Ishikawa (cell line): ENCODE data around the gene TRMT61A.

ENCODE experiments used
- CEBPB ChIP-seq: IDR thresholded peaks from 2 replicates; pipeline ENCODE4 v1.6.1; 2012
- CREB1 ChIP-seq: IDR thresholded peaks from 2 replicates; pipeline ENCODE4 v1.6.1; 2012; ENCODE audit warnings: low read depth
- EGR1 ChIP-seq: IDR thresholded peaks from 2 replicates; pipeline ENCODE4 v1.6.1; 2012
- EP300 ChIP-seq: IDR thresholded peaks from 2 replicates; pipeline ENCODE4 v1.6.1; 2012; ENCODE audit warnings: borderline replicate concordance
- FOXM1 ChIP-seq: IDR thresholded peaks from 2 replicates; pipeline ENCODE4 v1.6.1; 2012; ENCODE audit warnings: low read depth, borderline replicate concordance
- MAX ChIP-seq: IDR thresholded peaks from 2 replicates; pipeline ENCODE4 v1.6.1; 2012
- NFIC ChIP-seq: IDR thresholded peaks from 2 replicates; pipeline ENCODE4 v1.6.1; 2012
- RAD21 ChIP-seq: IDR thresholded peaks from 2 replicates; pipeline ENCODE4 v1.6.1; 2012; ENCODE audit warnings: low read depth
- REST ChIP-seq: IDR thresholded peaks from 2 replicates; pipeline ENCODE4 v1.6.1; 2012; ENCODE audit warnings: low read depth, mild to moderate bottlenecking
- TAF1 ChIP-seq: IDR thresholded peaks from 2 replicates; pipeline ENCODE4 v1.6.1; 2012; ENCODE audit warnings: low read depth, mild to moderate bottlenecking
- TEAD4 ChIP-seq: IDR thresholded peaks from 2 replicates; pipeline ENCODE4 v1.6.1; 2012
- USF1 ChIP-seq: IDR thresholded peaks from 2 replicates; pipeline ENCODE4 v1.6.1; 2012
- YY1 ChIP-seq: IDR thresholded peaks from 2 replicates; pipeline ENCODE4 v1.6.1; 2012; ENCODE audit warnings: low read depth
- ZBTB7A ChIP-seq: IDR thresholded peaks from 2 replicates; pipeline ENCODE4 v1.6.1; 2012; ENCODE audit warnings: low read depth

The TRMT61A gene

GRCh38 chr14:103534576-103535061 lies 5.6 kb downstream of the TRMT61A start:
- TF ChIP-seq REST (no peak), MAX (no peak), EP300 (no peak), EGR1 (no peak), RAD21 (no peak), TAF1 (no peak), NFIC (no peak), YY1 (no peak), USF1 (no peak)

GRCh38 chr14:103535081-103535890 lies 6.3 kb downstream of the TRMT61A start:
- TF ChIP-seq NFIC: no peak
- TF ChIP-seq CEBPB: no peak
- no peak for TF ChIP-seq FOXM1
- TF ChIP-seq MAX: no peak
- no peak for TF ChIP-seq EGR1
- no peak for TF ChIP-seq CREB1
- TF ChIP-seq USF1: no peak

GRCh38 chr14:103535891-103536565 lies 7.0 kb downstream of the TRMT61A start:
- TF ChIP-seq EP300 (no peak), CREB1 (no peak), NFIC (no peak), ZBTB7A (no peak), CEBPB (no peak), MAX (no peak), TEAD4 (no peak), FOXM1 (no peak), USF1 (no peak)

GRCh38 chr14:103536693-103537092 lies 7.7 kb downstream of the TRMT61A start:
- TF ChIP-seq EGR1 (no peak), CREB1 (no peak), FOXM1 (no peak), MAX (no peak), TEAD4 (no peak), ZBTB7A (no peak), TAF1 (no peak), RAD21 (no peak), USF1 (no peak), YY1 (no peak), CEBPB (no peak)

GRCh38 chr14:103537175-103537990 lies 8.4 kb downstream of the TRMT61A start:
- TF ChIP-seq YY1 (no peak), CREB1 (no peak)
